ENCODE measurements around the gene RBL2. TPM values are rescaled to one million over a fixed set of nuclear protein-coding genes. Genes with fewer than 3 reads are reported as not detected.
"Not testable (repeated sequence)": the region's sequence is repeated elsewhere in the genome, so short reads cannot be mapped to it uniquely, and the experiment has no call there.

The RBL2 gene
- total and polyA plus RNA-seq, 11 donors = 16.7 to 50.1 (median 36.6) TPM

DNA sequence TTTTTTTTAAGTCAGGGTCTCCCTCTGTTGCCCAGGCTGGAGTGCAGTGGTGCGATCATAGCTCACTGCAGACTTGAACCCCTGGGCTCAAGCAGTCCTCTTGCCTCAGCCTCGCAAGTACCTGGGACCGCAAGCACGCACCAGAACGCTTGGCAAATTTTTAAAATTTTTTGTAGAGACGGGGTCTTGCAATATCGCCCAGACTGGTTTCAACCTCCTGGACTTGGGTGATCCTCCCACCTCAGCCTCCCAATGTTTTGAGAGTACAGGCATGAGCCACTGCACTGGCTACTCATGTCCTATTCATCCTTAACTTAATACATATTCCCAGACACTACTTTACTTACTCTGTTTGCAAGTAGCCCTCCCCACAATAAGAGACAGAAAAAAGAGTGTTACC lies 16.3 kb upstream of the RBL2 start:
- intact Hi-C loops (cut with DNase I) = no loop called here
- TF ChIP-seq, protein P1, sequence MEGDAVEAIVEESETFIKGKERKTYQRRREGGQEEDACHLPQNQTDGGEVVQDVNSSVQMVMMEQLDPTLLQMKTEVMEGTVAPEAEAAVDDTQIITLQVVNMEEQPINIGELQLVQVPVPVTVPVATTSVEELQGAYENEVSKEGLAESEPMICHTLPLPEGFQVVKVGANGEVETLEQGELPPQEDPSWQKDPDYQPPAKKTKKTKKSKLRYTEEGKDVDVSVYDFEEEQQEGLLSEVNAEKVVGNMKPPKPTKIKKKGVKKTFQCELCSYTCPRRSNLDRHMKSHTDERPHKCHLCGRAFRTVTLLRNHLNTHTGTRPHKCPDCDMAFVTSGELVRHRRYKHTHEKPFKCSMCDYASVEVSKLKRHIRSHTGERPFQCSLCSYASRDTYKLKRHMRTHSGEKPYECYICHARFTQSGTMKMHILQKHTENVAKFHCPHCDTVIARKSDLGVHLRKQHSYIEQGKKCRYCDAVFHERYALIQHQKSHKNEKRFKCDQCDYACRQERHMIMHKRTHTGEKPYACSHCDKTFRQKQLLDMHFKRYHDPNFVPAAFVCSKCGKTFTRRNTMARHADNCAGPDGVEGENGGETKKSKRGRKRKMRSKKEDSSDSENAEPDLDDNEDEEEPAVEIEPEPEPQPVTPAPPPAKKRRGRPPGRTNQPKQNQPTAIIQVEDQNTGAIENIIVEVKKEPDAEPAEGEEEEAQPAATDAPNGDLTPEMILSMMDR (IDR thresholded peaks at IDR 0.05) = no peak
- TF ChIP-seq POLR2A (IDR thresholded peaks at IDR 0.05) = no peak
- Histone ChIP-seq H3K36me3 (no peaks in the 10 kb centered on the region), H3K4me1 (no peaks in the 10 kb centered on the region), H3K27me3 (peaks cover 0 to 4% (median 0%) of the 10 kb centered on the region in 9 donors), H3K27ac (no peak overlapping the region), H3K4me3 (no peak overlapping the region), H3K9me3 (peaks cover 0 to under 1% (median 0%) of the 10 kb centered on the region in 12 donors)
- 95 to 97% (median 96%) methylated on average over 7 of the region's 7 CpGs for WGBS, 4 donors
- ATAC-seq (no peak), DNase-seq (no peak)

DNA sequence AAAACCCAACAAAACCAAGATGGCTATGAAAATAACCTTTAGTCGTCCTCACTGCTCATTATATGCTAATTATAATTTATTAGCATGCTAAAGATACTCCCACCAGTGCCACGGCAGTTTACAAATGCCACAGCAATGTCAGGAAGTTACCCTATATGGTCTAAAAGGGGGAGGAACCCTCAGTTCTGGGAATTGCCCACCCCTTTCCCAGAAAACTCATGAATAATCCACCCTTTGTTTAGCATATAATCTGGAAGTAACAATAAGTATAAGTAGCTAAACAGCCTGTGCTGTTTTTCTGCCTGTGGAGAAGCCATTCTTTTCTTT lies 14.9 kb upstream of the RBL2 start:
- 40 to 58% (median 44%) methylated on average over 2 of the region's 2 CpGs for WGBS, 4 donors
- H3K27ac ChIP-seq; H3K4me3 ChIP-seq; intact Hi-C loops (cut with DNase I); DNase-seq; ATAC-seq; H3K36me3 ChIP-seq; H3K27me3 ChIP-seq; H3K4me1 ChIP-seq: not testable (repeated sequence)
- H3K9me3 ChIP-seq = peaks cover 0 to 14% (median 6%) of the 10 kb centered on the region in 12 donors

DNA sequence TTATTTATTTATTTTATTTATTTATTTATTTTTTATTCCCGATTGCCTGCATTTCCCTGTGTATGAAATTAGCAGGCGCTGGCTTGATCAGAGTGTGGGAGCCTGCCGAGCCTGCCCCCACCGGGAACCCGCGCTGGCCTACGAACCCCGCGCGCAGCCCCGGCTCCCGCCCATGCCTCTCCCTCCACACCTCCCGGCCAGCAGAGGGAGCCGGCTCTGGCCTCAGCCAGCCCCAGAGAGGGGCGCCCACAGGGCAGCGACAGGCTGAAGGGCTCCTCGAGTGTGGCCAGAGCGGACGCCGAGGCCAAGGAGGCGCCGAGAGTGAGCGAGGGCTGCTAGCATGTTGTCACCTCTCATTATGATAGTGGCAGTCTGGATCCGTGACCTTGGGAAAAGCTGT lies 13.0 kb upstream of the RBL2 start:
- WGBS, 4 donors = 93 to 97% (median 96%) methylated on average over 19 to 24 of the region's 24 CpGs
- H3K27ac ChIP-seq = no peak overlapping the region
- H3K27me3 ChIP-seq = peaks cover 0 to 4% (median 0%) of the 10 kb centered on the region in 9 donors
- no peaks in the 10 kb centered on the region for H3K36me3 ChIP-seq
- H3K4me3 ChIP-seq = no peak overlapping the region
- no peak for DNase-seq
- peaks cover 0 to 17% (median 7%) of the 10 kb centered on the region in 12 donors for H3K9me3 ChIP-seq
- no peaks in the 10 kb centered on the region for H3K4me1 ChIP-seq
- no peak for ATAC-seq
- no peak for TF ChIP-seq POLR2A (IDR thresholded peaks at IDR 0.05)
- TF ChIP-seq, protein P1 (IDR thresholded peaks at IDR 0.05) = no peak
- intact Hi-C loops (cut with DNase I) = no loop called here

DNA sequence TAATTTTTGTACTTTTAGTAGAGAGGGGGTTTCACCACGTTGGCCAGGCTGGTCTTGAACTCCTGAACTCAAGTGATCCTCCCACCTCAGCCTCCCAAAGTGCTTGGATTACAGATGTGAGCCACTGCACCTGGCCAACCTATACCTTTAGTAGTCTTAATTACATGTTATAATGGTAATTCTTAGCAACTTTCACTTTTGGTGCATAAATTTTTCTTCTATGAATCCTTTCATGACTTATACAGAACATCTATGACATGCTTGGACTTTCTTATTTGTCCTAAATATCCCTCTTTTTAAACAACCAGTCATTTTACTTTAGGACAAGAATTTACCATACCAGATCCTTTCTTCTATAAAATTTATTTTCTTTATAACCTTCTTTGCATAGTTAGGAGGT lies 10.3 kb upstream of the RBL2 start:
- DNase-seq; ATAC-seq; H3K4me1 ChIP-seq; H3K27me3 ChIP-seq; H3K36me3 ChIP-seq; intact Hi-C loops (cut with DNase I); H3K4me3 ChIP-seq; H3K27ac ChIP-seq: not testable (repeated sequence)
- peaks cover 0 to 17% (median 7%) of the 10 kb centered on the region in 12 donors for H3K9me3 ChIP-seq
- WGBS, 4 donors = 88 to 100% (median 92%) methylated on average over 1 of the region's 1 CpG

DNA sequence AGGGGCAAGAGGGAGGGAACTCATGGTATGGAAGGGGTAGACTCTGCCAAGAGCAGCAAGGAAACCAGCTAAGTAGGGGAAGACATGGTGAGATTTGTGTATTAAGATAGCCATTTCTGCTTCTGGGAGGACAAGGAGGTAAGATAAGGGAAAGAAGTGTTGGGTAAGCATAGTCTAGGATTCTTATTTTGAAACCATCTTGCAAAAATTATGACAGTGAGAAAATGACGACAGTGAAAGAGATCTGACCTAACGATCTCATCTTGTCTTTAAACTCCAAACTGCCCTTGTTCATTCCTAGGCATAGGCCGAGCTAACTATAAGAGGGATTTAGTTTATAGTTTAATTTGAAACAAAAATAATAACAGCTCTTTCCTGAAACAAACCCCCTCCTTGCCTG lies 5.6 kb upstream of the RBL2 start:
- Histone ChIP-seq H3K36me3 (no peaks in the 10 kb centered on the region), H3K4me1 (peaks cover 0 to 2% (median 0%) of the 10 kb centered on the region in 12 donors), H3K4me3 (no peak overlapping the region), H3K27ac (no peak overlapping the region), H3K9me3 (peaks cover 0 to 15% (median 5%) of the 10 kb centered on the region in 12 donors), H3K27me3 (no peaks in the 10 kb centered on the region)
- ATAC-seq (no peak), DNase-seq (no peak)
- intact Hi-C loops (cut with DNase I) = no loop called here
- WGBS, 4 donors = 84 to 91% (median 87%) methylated on average over 3 of the region's 3 CpGs
- TF ChIP-seq, protein P1 (IDR thresholded peaks at IDR 0.05) = no peak
- TF ChIP-seq POLR2A (IDR thresholded peaks at IDR 0.05) = no peak
